Breast epithelium (tissue), 3 donors: ENCODE data around the gene TMEM221.

Source experiments
- POLR2A ChIP-seq: fragments of 450-650 bp; IDR thresholded peaks from one replicate; pipeline ENCODE4 v1.6.1; 2016; ENCODE audit warnings: antibody characterized with exemption, mild to moderate bottlenecking, moderate library complexity
- POLR2AphosphoS5 ChIP-seq, 3 donors: sonication (generic); formaldehyde crosslinking; IDR thresholded peaks; one replicate each; pipeline ENCODE4 v1.6.1; 2017; ENCODE audit warnings: antibody characterized with exemption in 3 of 3
- TF ChIP-seq, protein P1 (sequence below), 3 donors: fragments of 450-650 bp; IDR thresholded peaks; one replicate each; pipeline ENCODE4 v1.5.1; 2016 to 2017; ENCODE audit warnings: antibody characterized with exemption in 3 of 3, mild to moderate bottlenecking in 3 of 3, moderate library complexity in 3 of 3

DNA sequence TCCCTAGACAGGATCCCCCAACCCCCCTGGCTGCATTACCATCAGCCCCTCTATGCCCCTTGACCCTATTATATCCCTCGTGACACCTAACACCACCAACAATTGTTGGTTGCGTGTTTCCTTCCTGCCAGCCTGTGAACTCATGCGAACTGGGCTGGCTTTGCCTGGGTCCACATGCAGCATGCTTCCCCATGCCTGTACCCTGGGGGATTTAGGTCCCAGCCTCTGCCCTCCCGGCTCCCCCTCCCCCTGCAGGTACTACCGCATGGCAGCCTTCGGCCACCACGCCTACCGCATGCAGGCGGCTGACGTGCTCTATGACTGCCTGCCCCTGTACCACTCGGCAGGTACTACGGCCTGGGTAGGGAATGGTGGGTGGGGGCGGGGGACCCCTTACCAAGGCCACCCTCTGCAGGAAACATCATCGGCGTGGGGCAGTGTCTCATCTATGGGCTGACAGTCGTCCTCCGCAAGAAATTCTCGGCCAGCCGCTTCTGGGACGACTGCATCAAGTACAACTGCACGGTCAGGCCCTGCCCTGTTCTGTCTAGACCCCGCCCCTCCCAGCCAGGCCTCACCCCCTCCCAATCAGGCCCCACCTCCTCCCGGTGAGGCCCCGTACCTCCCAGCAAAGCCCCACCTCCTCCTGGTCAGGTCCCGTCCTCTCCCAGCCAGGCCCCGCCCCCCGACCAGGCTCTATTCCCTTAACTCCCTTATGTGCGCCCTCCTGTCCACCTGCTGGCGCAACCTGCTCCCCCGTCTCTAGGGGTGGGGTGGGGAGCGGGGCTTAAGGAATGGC, 40.3 kb upstream of the TMEM221 start:
- TF ChIP-seq POLR2AphosphoS5 (IDR thresholded peaks at IDR 0.05) = no peak
- TF ChIP-seq POLR2A = no peak
- TF ChIP-seq, protein P1, sequence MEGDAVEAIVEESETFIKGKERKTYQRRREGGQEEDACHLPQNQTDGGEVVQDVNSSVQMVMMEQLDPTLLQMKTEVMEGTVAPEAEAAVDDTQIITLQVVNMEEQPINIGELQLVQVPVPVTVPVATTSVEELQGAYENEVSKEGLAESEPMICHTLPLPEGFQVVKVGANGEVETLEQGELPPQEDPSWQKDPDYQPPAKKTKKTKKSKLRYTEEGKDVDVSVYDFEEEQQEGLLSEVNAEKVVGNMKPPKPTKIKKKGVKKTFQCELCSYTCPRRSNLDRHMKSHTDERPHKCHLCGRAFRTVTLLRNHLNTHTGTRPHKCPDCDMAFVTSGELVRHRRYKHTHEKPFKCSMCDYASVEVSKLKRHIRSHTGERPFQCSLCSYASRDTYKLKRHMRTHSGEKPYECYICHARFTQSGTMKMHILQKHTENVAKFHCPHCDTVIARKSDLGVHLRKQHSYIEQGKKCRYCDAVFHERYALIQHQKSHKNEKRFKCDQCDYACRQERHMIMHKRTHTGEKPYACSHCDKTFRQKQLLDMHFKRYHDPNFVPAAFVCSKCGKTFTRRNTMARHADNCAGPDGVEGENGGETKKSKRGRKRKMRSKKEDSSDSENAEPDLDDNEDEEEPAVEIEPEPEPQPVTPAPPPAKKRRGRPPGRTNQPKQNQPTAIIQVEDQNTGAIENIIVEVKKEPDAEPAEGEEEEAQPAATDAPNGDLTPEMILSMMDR (IDR thresholded peaks at IDR 0.05) = no peak
